HepG2 (cell line): Measurements from ENCODE around the gene OBSL1. TPM values are rescaled to one million over a fixed set of nuclear protein-coding genes. Genes with fewer than 3 reads are reported as not detected.

ENCODE experiments used
- ATF7-NPFF ChIP-seq: sonication (generic); formaldehyde crosslinking; IDR thresholded peaks from 2 replicates; pipeline ENCODE4 v1.8.1; 2023; ENCODE audit warnings: mild to moderate bottlenecking, low read depth, missing genetic modification reagents, moderate library complexity
- DBP ChIP-seq: sonication (generic); formaldehyde crosslinking; IDR thresholded peaks from 2 replicates; pipeline ENCODE4 v1.4.0; 2020; ENCODE audit warnings: missing genetic modification reagents; ENCODE audit errors: not compliant biosample characterization
- FLYWCH1 ChIP-seq: sonication (generic); formaldehyde crosslinking; IDR thresholded peaks from 2 replicates; pipeline ENCODE4 v1.8.1; 2023; ENCODE audit warnings: mild to moderate bottlenecking, missing genetic modification reagents
- HOXA3 ChIP-seq: sonication (generic); formaldehyde crosslinking; IDR thresholded peaks from 2 replicates; pipeline ENCODE4 v1.5.0; 2020; ENCODE audit warnings: missing genetic modification reagents
- IKZF5 ChIP-seq: IDR thresholded peaks from 2 replicates; pipeline ENCODE4 v1.6.1; 2018; ENCODE audit warnings: missing genetic modification reagents, mild to moderate bottlenecking, missing compliant biosample characterization
- KIAA2018 ChIP-seq: sonication (generic); formaldehyde crosslinking; IDR thresholded peaks from 2 replicates; pipeline ENCODE4 v1.5.0; 2020; ENCODE audit warnings: mild to moderate bottlenecking, missing genetic modification reagents, borderline replicate concordance
- MAFG ChIP-seq: sonication (generic); formaldehyde crosslinking; IDR thresholded peaks from 2 replicates; pipeline ENCODE4 v1.5.1; 2020; ENCODE audit warnings: mild to moderate bottlenecking, missing genetic modification reagents
- NONO ChIP-seq, 2 experiments: fragments of 450-650 bp in 1 of 2; sonication (generic) in 1 of 2; formaldehyde crosslinking in 1 of 2; IDR thresholded peaks in 1 of 2; conservative IDR thresholded peaks in 1 of 2; 2 replicates each; pipeline versions ENCODE4 v1.6.1 to v1.8.0; 2017 to 2022; ENCODE audit warnings: mild to moderate bottlenecking in 1 of 2, missing genetic modification reagents in 1 of 2, moderate library complexity in 1 of 2
- PCBP2 ChIP-seq: fragments of 200-400 bp; formaldehyde crosslinking; optimal IDR thresholded peaks from 2 replicates; pipeline ENCODE3; 2018; ENCODE audit warnings: low read length, low read depth; ENCODE audit not compliant: poor library complexity, severe bottlenecking
- TARDBP ChIP-seq: sonication (generic); formaldehyde crosslinking; IDR thresholded peaks from 2 replicates; pipeline ENCODE4 v1.8.0; 2022; ENCODE audit warnings: mild to moderate bottlenecking, missing genetic modification reagents
- ZBTB44 ChIP-seq: sonication (generic); formaldehyde crosslinking; IDR thresholded peaks from 2 replicates; pipeline ENCODE4 v1.4.0; 2020; ENCODE audit warnings: missing genetic modification reagents
- ZNF333 ChIP-seq: sonication (generic); formaldehyde crosslinking; IDR thresholded peaks from 2 replicates; pipeline ENCODE4 v1.4.0; 2020; ENCODE audit warnings: mild to moderate bottlenecking, missing genetic modification reagents, borderline replicate concordance
- ZNF513 ChIP-seq: sonication (generic); formaldehyde crosslinking; conservative IDR thresholded peaks from 2 replicates; pipeline ENCODE4 v1.5.0; 2020; ENCODE audit warnings: missing genetic modification reagents
- polyA plus RNA-seq, 8 experiments: library from polyadenylated mRNA; depleted of rRNA in 3 of 8; stranded (reverse) in 7 of 8; unstranded in 1 of 8; fragments of >200 nt; fragmentation: Illumina TruSeq in 4 of 8; extraction: Trizol in 4 of 8; gene quantifications; 2 replicates each; pipeline versions ENCODE4 v1.2.1 to v1.2.3, GENCODE V29; 2011 to 2016; ENCODE audit warnings: low read depth in 4 of 8, missing spikeins in 1 of 8, mixed read lengths in 1 of 8; ENCODE audit not compliant: insufficient read depth in 1 of 8
- total RNA-seq, 5 experiments: library from RNA; depleted of rRNA; stranded (reverse); fragments of >200 nt; fragmentation: Illumina TruSeq; extraction: Trizol; gene quantifications; 2 replicates each; pipeline ENCODE4 v1.2.3, GENCODE V29; 2016; ENCODE audit warnings: low read depth in 1 of 5

Gene OBSL1
- total and polyA plus RNA-seq, 2 of the 13 experiments (the other 11 are each of a cell fraction or from before 2014, with no cell fraction given) = 86.7 to 218 TPM

- 0 out of 2 replicates have a peak, but pooled peaks have one; percentile 68 for TF ChIP-seq ATF7-NPFF
- 0 out of 2 replicates have a peak, but pooled peaks have one; percentile 49 for TF ChIP-seq ZNF333 (CRISPR knock-in tag)
- peak; percentile 91; the same call in 1 of the 2 replicates for TF ChIP-seq KIAA2018 (CRISPR knock-in tag)
- TF ChIP-seq DBP (CRISPR knock-in tag) = peak; percentile 34
- TF ChIP-seq HOXA3 (CRISPR knock-in tag) = peak; percentile 79
- no peak for TF ChIP-seq FLYWCH1 (CRISPR knock-in tag)
- no peak for TF ChIP-seq PCBP2
- 0 out of 2 replicates have a peak, but pooled peaks have one; percentile 34 for TF ChIP-seq ZBTB44
- TF ChIP-seq NONO (IDR thresholded peaks at IDR 0.05) = no peak
- TF ChIP-seq NONO (CRISPR knock-in tag; conservative IDR thresholded peaks at IDR 0.05) = peak; percentile 94
- peak; percentile 63 for TF ChIP-seq TARDBP (CRISPR knock-in tag)
- no peak for TF ChIP-seq ZNF513
- TF ChIP-seq IKZF5 = peak; percentile 59; the same call in 1 of the 2 replicates
- no peak for TF ChIP-seq MAFG (CRISPR knock-in tag)
Observed at GRCh38 chr2:219597552-219598307, 26.4 kb upstream of the OBSL1 start, which contains the start of gene STK11IP (continued).
